ENCODE data around the gene COPB1. TPM values are rescaled to one million over a fixed set of nuclear protein-coding genes. Genes with fewer than 3 reads are reported as not detected.

Gene COPB1
- polyA plus RNA-seq, 1 donor from 2014 or later: 157 TPM

DNA sequence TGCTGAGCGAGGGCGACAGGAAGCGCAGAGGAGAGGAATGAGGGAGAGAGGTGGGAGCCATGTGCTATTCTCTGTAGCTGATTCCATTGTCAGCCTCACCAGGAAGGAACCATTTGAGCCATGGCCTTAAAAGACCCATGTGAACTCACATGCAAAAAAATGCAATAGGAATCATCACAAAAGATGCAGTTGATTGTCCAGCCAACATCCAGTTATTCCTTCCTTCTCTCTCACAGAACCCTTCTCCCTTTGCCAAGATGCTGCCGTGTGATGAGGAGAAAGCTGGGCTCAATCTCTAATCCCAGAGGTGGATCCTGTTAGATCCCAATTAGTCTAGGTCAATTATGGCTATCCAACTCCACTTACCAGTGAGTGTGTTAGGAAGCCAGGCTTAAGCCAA, 82.4 kb downstream of the COPB1 start:
- no peaks in the 10 kb centered on the region for H3K27me3 ChIP-seq (ENCODE audit: insufficient read depth, low read depth, low read length)
- H3K79me2 ChIP-seq (replicated peaks; ENCODE audit: insufficient read depth, low read length): no peaks in the 10 kb centered on the region
- no peaks in the 10 kb centered on the region for H3K36me3 ChIP-seq (ENCODE audit: insufficient read depth, low read length)
- no peaks in the 10 kb centered on the region for H3K9me2 ChIP-seq (ENCODE audit: insufficient read depth, low read length)
- no peak for TF ChIP-seq SMC3 (conservative IDR thresholded peaks at IDR 0.05; ENCODE audit: poor library complexity)
- TF ChIP-seq EZH2 (IDR thresholded peaks at IDR 0.05; ENCODE audit: borderline replicate concordance, insufficient read depth, low read length, poor library complexity, severe bottlenecking): no peak
- TF ChIP-seq, protein P1, sequence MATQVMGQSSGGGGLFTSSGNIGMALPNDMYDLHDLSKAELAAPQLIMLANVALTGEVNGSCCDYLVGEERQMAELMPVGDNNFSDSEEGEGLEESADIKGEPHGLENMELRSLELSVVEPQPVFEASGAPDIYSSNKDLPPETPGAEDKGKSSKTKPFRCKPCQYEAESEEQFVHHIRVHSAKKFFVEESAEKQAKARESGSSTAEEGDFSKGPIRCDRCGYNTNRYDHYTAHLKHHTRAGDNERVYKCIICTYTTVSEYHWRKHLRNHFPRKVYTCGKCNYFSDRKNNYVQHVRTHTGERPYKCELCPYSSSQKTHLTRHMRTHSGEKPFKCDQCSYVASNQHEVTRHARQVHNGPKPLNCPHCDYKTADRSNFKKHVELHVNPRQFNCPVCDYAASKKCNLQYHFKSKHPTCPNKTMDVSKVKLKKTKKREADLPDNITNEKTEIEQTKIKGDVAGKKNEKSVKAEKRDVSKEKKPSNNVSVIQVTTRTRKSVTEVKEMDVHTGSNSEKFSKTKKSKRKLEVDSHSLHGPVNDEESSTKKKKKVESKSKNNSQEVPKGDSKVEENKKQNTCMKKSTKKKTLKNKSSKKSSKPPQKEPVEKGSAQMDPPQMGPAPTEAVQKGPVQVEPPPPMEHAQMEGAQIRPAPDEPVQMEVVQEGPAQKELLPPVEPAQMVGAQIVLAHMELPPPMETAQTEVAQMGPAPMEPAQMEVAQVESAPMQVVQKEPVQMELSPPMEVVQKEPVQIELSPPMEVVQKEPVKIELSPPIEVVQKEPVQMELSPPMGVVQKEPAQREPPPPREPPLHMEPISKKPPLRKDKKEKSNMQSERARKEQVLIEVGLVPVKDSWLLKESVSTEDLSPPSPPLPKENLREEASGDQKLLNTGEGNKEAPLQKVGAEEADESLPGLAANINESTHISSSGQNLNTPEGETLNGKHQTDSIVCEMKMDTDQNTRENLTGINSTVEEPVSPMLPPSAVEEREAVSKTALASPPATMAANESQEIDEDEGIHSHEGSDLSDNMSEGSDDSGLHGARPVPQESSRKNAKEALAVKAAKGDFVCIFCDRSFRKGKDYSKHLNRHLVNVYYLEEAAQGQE (IDR thresholded peaks at IDR 0.05; ENCODE audit: borderline replicate concordance): no peak
- TF ChIP-seq POLR2AphosphoS5 (IDR thresholded peaks at IDR 0.05): no peak
- no peak for TF ChIP-seq RAD21 (conservative IDR thresholded peaks at IDR 0.05)
- TF ChIP-seq, protein P2, sequence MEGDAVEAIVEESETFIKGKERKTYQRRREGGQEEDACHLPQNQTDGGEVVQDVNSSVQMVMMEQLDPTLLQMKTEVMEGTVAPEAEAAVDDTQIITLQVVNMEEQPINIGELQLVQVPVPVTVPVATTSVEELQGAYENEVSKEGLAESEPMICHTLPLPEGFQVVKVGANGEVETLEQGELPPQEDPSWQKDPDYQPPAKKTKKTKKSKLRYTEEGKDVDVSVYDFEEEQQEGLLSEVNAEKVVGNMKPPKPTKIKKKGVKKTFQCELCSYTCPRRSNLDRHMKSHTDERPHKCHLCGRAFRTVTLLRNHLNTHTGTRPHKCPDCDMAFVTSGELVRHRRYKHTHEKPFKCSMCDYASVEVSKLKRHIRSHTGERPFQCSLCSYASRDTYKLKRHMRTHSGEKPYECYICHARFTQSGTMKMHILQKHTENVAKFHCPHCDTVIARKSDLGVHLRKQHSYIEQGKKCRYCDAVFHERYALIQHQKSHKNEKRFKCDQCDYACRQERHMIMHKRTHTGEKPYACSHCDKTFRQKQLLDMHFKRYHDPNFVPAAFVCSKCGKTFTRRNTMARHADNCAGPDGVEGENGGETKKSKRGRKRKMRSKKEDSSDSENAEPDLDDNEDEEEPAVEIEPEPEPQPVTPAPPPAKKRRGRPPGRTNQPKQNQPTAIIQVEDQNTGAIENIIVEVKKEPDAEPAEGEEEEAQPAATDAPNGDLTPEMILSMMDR (IDR thresholded peaks at IDR 0.05; ENCODE audit: poor library complexity, severe bottlenecking): no peak
- no peak for TF ChIP-seq MXI1 (conservative IDR thresholded peaks at IDR 0.05; ENCODE audit: poor library complexity, severe bottlenecking)
- no peak for TF ChIP-seq EP300 (conservative IDR thresholded peaks at IDR 0.05; ENCODE audit: poor library complexity, severe bottlenecking)
- no peak for TF ChIP-seq TAF1 (IDR thresholded peaks at IDR 0.05; ENCODE audit: low read depth)
- no peak overlapping the region for H3K4me2 ChIP-seq (ENCODE audit: low read length)
- H3K27ac ChIP-seq (ENCODE audit: low read length): no peak overlapping the region
- no peak overlapping the region for H3K9ac ChIP-seq (ENCODE audit: low read length)
- no peak overlapping the region for H3K4me3 ChIP-seq (ENCODE audit: low read length)
- H3K9me3 ChIP-seq (ENCODE audit: low read length): no peaks in the 10 kb centered on the region
- H2AFZ ChIP-seq (ENCODE audit: low read depth, low read length): no peak overlapping the region
- H3F3A ChIP-seq (ENCODE audit: insufficient read depth, low read length, poor library complexity, severe bottlenecking): no peaks in the 10 kb centered on the region
- no peaks in the 10 kb centered on the region for H4K20me1 ChIP-seq (ENCODE audit: insufficient read depth)

DNA sequence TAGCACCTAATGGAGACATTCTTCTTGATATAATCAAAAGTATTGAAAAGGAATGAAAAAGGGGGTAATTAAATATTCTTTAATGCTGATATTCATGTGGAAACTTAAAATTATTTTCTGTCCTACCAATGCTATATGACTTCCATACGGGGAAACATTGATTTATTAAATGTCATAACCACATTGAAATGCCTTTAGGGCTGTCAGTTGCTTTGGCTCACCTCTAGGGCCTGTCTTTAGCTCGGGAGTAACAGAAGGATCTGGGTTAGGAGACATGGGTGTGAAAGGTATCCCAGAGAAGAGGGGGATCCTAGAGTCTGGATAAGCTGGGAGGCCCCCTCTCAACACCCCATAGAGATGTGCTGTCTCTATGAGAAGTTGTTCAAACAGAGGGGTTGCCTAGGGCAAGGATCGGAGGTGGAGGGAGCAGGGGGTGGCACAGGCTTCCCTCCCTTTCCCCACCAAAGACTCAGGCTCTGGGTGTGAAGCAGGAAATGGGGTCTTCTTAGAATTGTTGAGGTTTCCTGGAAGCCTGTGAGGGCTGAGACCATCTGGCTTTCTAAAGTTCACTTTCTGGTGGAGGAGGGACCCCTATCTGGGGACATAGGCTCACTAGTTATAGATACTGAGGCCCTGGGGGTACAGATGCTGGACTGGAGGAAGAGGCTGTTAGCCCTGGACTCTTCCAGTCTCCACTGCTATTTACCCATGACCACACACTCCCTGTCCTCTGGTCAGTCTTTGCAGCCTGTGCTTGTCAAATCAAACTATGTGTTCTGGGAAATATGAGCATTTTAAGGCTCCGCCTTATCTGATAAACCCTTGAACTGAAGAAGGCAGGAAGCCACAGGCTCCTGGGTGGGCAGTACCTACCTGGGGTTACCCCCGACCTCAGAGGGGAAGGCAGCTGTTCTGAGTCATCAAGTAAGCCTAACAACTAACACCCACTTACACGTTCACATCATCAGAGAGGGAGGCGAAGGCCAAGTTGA, 84.8 kb downstream of the COPB1 start:
- no peaks in the 10 kb centered on the region for H3K36me3 ChIP-seq (ENCODE audit: insufficient read depth, low read length)
- no peak overlapping the region for H3K27ac ChIP-seq (ENCODE audit: low read length)
- H3K9me3 ChIP-seq (ENCODE audit: low read length): no peaks in the 10 kb centered on the region
- H3K9ac ChIP-seq (ENCODE audit: low read length): no peak overlapping the region
- H4K20me1 ChIP-seq (ENCODE audit: insufficient read depth): no peaks in the 10 kb centered on the region
- no peaks in the 10 kb centered on the region for H3F3A ChIP-seq (ENCODE audit: insufficient read depth, low read length, poor library complexity, severe bottlenecking)
- H2AFZ ChIP-seq (ENCODE audit: low read depth, low read length): no peak overlapping the region
- no peaks in the 10 kb centered on the region for H3K9me2 ChIP-seq (ENCODE audit: insufficient read depth, low read length)
- no peak overlapping the region for H3K4me2 ChIP-seq (ENCODE audit: low read length)
- H3K79me2 ChIP-seq (replicated peaks; ENCODE audit: insufficient read depth, low read length): no peaks in the 10 kb centered on the region
- no peak for TF ChIP-seq TAF1 (IDR thresholded peaks at IDR 0.05; ENCODE audit: low read depth)
- TF ChIP-seq RAD21 (conservative IDR thresholded peaks at IDR 0.05): no peak
- TF ChIP-seq, protein P1 (IDR thresholded peaks at IDR 0.05; ENCODE audit: borderline replicate concordance): no peak
- no peak for TF ChIP-seq SMC3 (conservative IDR thresholded peaks at IDR 0.05; ENCODE audit: poor library complexity)
- TF ChIP-seq EP300 (conservative IDR thresholded peaks at IDR 0.05; ENCODE audit: poor library complexity, severe bottlenecking): no peak
- TF ChIP-seq MXI1 (conservative IDR thresholded peaks at IDR 0.05; ENCODE audit: poor library complexity, severe bottlenecking): no peak
- TF ChIP-seq POLR2AphosphoS5 (IDR thresholded peaks at IDR 0.05): no peak
- TF ChIP-seq, protein P2 (IDR thresholded peaks at IDR 0.05; ENCODE audit: poor library complexity, severe bottlenecking): no peak
- no peak for TF ChIP-seq EZH2 (IDR thresholded peaks at IDR 0.05; ENCODE audit: borderline replicate concordance, insufficient read depth, low read length, poor library complexity, severe bottlenecking)
- no peaks in the 10 kb centered on the region for H3K27me3 ChIP-seq (ENCODE audit: insufficient read depth, low read depth, low read length)
- H3K4me3 ChIP-seq (ENCODE audit: low read length): no peak overlapping the region

All from neural cell (in vitro differentiated cells).